Neutrophil (primary cell): Measurements from ENCODE around the gene TRIM50.

Source experiments
- H3K27ac ChIP-seq: fragments of 200-600 bp; sonication (generic); 2 replicates; pipeline ENCODE4 v1.5.1; 2016; ENCODE audit warnings: mild to moderate bottlenecking, moderate library complexity
- H3K27me3 ChIP-seq: fragments of 200-600 bp; sonication (generic); 2 replicates; pipeline ENCODE4 v1.6.0; 2016; ENCODE audit warnings: mild to moderate bottlenecking
- H3K36me3 ChIP-seq: fragments of 200-600 bp; sonication (generic); 2 replicates; pipeline ENCODE4 v1.5.1; 2017
- H3K4me1 ChIP-seq, 2 experiments: fragments of 200-600 bp in 1 of 2; sonication (generic) in 1 of 2; 1 replicate in 1 of 2; 2 replicates in 1 of 2; pipeline versions ENCODE4 v1.5.1 to v1.6.1; 2013 to 2016; ENCODE audit warnings: low read depth in 1 of 2, low read length in 1 of 2, mild to moderate bottlenecking in 1 of 2, moderate library complexity in 1 of 2; ENCODE audit not compliant: control insufficient read depth in 1 of 2, insufficient read depth in 1 of 2
- H3K4me3 ChIP-seq, 2 experiments: fragments of 200-600 bp in 1 of 2; sonication (generic) in 1 of 2; 1 replicate in 1 of 2; 2 replicates in 1 of 2; pipeline ENCODE4 v1.5.1; 2013 to 2016; ENCODE audit warnings: low read depth in 1 of 2, low read length in 1 of 2, mild to moderate bottlenecking in 1 of 2, moderate library complexity in 1 of 2
- H3K9me3 ChIP-seq: fragments of 200-600 bp; sonication (generic); 2 replicates; pipeline ENCODE4 v1.5.1; 2016
- TF ChIP-seq, protein P1 (sequence below): fragments of 200-600 bp; sonication (generic); IDR thresholded peaks from 2 replicates; pipeline ENCODE4 v1.5.1; 2016; ENCODE audit warnings: antibody characterized with exemption

Gene TRIM50

DNA sequence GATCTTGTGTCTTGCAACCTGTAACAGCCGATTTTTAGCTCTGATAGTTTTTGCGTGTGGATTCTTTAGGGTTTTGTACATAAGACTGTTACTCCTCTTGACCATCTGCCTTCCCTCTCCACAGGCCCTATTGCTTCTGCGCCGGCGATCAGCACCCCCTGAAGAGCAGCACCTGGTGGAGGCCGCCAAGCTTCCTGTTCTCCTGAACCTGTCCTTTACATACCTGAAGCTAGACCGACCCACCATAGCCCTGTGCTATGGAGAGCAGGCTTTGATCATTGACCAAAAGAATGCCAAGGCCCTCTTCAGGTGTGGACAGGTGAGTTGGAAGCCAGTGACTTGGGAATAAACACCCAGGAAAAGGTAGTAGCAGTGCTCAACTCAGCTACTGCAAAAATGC, 12.6 kb upstream of the TRIM50 start:
- TF ChIP-seq, protein P1, sequence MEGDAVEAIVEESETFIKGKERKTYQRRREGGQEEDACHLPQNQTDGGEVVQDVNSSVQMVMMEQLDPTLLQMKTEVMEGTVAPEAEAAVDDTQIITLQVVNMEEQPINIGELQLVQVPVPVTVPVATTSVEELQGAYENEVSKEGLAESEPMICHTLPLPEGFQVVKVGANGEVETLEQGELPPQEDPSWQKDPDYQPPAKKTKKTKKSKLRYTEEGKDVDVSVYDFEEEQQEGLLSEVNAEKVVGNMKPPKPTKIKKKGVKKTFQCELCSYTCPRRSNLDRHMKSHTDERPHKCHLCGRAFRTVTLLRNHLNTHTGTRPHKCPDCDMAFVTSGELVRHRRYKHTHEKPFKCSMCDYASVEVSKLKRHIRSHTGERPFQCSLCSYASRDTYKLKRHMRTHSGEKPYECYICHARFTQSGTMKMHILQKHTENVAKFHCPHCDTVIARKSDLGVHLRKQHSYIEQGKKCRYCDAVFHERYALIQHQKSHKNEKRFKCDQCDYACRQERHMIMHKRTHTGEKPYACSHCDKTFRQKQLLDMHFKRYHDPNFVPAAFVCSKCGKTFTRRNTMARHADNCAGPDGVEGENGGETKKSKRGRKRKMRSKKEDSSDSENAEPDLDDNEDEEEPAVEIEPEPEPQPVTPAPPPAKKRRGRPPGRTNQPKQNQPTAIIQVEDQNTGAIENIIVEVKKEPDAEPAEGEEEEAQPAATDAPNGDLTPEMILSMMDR: no peak
- no peak overlapping the region for H3K27ac ChIP-seq

GRCh38 chr7:73338321-73338720, 10.4 kb upstream of the TRIM50 start:
- TF ChIP-seq, protein P1: no peak
- H3K36me3 ChIP-seq: no peaks in the 10 kb centered on the region
- H3K4me1 ChIP-seq: no peaks in the 10 kb centered on the region
- H3K27ac ChIP-seq: no peak overlapping the region
- no peaks in the 10 kb centered on the region for H3K9me3 ChIP-seq
- no peaks in the 10 kb centered on the region for H3K27me3 ChIP-seq
- no peak overlapping the region for H3K4me3 ChIP-seq

More for the DNA sequence above, 12.6 kb upstream of the TRIM50 start:
- Histone ChIP-seq H3K9me3 (no peaks in the 10 kb centered on the region), H3K27me3 (no peaks in the 10 kb centered on the region), H3K4me1 (no peaks in the 10 kb centered on the region), H3K36me3 (no peaks in the 10 kb centered on the region), H3K4me3 (no peak overlapping the region)

- H3K4me3 ChIP-seq: no peak overlapping the region
- peaks cover 4% of the 10 kb centered on the region for H3K27me3 ChIP-seq
- no peaks in the 10 kb centered on the region for H3K36me3 ChIP-seq
- TF ChIP-seq, protein P1: no peak
- H3K4me1 ChIP-seq: peaks cover 0 to 5% of the 10 kb centered on the region in 2 experiments
- no peak overlapping the region for H3K27ac ChIP-seq
- no peaks in the 10 kb centered on the region for H3K9me3 ChIP-seq
Measured at GRCh38 chr7:73332447-73332846, 4.6 kb upstream of the TRIM50 start.

DNA sequence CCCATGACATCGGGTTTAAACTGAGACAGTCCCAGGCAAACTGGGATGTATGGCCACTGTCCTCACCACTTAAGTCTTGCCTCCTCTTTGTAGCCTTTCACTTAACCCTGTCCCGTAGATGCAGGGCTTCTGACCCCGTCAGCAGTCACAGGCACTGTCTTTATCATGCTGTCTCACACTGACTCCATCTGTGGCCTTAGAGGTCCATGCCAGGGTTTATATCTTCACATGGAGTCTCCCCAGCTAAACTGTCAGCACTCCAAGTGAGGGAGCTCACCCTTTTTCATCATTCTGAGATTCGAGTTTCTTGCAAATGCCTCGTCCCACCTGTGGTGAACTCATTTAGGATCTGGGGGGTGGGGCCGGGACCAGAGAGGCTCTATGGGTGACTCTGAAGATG, 2.9 kb upstream of the TRIM50 start:
- peaks cover 0 to 5% of the 10 kb centered on the region in 2 experiments for H3K4me1 ChIP-seq
- TF ChIP-seq, protein P1: no peak

DNA sequence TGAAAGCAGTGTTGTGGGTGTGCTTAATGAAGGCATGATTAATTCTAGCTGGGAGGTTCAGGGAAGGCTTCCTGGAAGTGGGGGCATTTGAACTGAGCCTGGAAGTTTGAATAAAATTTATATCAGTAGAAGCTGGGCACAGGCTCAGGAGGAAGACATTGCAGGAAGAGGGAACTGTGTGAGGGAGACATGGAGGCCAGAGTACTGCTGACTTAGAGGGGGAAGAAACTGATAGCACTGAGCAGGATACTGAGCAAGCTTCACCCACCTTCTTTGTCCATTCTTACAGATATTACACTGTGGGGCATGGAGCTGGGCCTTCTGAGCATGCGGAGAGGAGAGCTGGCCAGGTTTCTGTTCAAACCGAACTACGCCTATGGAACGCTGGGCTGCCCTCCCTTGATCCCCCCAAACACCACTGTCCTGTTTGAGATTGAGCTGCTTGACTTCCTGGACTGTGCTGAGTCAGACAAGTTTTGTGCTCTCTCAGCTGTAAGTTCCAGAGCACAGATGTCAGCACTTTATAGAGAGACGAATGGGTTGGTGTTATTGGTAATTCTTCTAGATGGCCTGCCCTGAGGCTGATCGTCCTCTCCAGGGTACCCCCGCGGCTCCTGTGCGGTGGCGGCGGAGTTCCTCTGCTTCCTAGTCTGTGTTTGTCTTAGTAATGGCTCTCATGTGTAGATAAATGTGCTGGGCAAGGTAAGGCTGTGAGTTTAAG, 2.1 kb upstream of the TRIM50 start:
- Histone ChIP-seq H3K36me3 (no peaks in the 10 kb centered on the region), H3K4me3 (no peak overlapping the region)

More for the DNA sequence above, 2.9 kb upstream of the TRIM50 start:
- Histone ChIP-seq H3K36me3 (no peaks in the 10 kb centered on the region), H3K9me3 (no peaks in the 10 kb centered on the region), H3K4me3 (no peak overlapping the region), H3K27ac (no peak overlapping the region), H3K27me3 (peaks cover 4% of the 10 kb centered on the region)

More for the DNA sequence above, 2.1 kb upstream of the TRIM50 start:
- H3K27ac ChIP-seq: no peak overlapping the region
- peaks cover 4% of the 10 kb centered on the region for H3K27me3 ChIP-seq
- TF ChIP-seq, protein P1: no peak
- H3K4me1 ChIP-seq: peaks cover under 1 to 5% of the 10 kb centered on the region in 2 experiments
- H3K9me3 ChIP-seq: no peaks in the 10 kb centered on the region
